NCI-H1092 treated with DMSO at 0.1 percent for 48 hours (cell line): ENCODE data around the gene ACOT11.

Experiments
- DNase-seq: peaks from one replicate; lab custom pipeline; 2025; lab: John Stamatoyannopoulos, UW

The ACOT11 gene

DNA sequence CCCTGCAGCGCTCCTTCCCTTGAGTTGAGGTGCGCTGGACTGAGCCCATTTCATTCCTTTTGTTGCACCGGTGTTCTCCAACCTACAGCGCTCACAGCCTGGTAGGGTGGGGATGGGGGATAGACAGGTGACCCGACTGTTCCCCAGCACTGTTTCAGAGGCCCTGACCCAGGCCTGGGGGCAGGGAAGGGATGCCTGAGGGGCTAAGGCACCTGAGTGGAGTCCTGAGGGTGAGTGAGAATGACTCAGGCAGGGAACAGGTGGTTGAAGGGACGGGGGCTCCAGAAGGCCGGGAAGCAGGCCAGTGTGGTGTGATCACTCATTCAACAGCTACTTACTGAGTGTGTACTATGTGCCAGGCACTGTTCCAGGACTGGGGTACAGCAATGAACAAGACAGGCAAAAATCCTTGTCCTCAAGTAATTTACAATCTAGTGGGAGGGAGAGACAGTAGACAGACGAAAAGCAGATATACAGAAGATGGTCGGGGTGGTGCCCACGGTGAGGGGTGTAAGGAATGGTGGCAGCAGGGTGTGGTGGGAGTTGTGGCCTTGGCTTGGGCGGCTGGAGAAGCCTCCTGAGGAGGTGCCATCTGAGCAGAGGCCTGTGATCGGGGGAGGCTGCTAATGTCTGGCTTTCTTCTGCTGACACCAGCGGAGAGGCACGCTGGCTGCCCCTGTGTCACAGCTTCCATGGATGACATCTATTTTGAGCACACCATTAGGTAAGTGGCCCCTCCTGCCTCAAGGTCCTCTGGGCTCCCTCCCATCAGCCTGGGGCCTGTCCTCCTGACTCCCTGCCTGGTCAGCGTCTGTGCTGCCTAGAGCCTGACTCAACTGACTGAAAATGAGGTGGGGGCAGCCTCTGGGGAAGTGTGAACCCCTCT lies 37.4 kb downstream of the ACOT11 start:
- DNase-seq = no peak

DNA sequence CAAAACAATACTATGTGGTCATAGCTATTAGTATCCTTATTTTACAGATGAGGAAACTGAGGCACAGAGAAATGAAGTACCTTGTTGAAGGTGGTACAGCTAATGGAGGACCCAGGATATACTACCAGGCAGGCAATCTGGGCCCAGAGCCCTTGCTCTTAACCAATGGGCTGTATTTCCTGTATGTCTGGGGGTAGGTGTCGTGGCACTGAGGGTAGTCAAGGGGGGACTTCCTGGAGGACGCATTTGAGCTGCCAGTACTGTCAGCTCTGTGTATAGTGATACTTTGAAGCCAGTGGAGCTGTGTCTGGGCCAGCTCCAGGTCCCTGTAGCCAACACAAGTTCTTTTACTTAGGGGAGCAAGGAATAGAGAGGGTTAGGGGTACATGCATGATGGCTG lies 40.3 kb downstream of the ACOT11 start:
- DNase-seq = no peak

DNA sequence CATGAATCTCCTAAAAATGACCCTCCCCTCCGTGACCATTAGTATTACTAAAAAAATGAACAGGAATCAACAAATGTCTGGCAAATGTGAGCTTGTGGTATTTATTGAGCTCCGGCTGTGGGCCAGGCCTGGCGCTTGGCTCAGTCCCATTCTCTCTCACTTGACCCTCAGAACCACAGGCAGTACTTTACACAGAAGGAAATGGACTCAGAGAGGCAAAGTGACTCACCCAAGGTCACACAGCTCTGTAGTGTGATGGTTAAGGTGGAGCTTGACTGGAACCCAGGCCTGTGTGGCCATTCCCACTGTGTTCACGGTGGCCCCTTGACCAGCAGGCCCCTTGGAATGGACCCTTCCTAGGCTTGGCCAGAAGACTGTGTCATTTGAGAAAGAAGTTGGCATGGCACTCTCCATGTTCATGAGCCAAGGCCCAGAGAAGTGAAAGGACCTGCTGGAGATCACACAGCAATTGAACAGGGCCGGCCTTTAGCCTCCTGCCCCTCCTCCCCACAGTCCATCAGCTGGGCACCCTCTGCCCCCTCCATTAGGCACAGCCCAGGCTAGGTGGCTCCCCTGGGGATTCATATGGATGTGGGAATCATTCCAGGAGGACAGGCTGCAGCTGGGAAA lies 43.2 kb downstream of the ACOT11 start:
- DNase-seq = no peak

DNA sequence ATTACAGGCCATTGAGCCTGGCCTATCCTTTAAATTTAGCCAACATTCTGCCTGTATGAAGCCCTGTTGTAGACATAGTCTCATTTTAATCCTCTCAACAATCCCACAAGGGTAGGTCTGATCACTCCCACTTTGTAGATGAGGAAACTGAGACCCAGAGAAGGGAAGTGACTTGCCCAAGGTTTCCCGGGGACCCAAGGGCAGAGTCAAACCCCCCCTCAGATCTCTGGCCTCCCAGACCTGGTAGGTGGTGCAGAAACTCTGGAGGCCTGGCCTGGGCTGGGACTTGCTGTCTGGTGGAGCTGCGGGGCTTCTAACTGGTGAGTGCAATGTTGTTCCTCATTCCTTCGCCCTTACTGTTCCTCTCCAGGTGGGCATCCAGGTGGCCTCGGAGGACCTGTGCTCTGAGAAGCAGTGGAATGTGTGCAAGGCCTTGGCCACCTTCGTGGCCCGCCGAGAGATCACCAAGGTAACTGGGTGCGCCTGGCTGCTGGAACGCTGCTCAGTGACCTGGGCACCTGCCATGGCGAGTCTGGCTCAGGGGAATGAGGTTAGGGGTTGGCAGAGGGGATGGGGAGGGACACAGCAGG lies 45.6 kb downstream of the ACOT11 start:
- no peak for DNase-seq

DNA sequence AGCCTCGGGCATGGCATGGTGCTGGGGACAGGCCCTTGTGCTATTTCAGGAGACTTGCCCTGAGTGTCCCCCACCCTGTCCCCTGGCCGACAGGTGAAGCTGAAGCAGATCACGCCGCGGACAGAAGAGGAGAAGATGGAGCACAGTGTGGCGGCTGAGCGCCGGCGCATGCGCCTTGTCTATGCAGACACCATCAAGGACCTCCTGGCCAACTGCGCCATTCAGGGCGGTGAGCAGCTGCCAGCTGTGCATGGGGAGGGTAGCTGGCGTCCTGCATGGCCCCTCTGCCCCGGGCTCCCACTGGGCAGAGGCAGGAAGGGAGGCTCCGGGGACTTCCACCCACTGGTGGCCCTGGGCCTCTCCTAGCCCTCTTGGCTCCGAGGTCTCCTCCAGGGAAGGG lies 46.4 kb downstream of the ACOT11 start:
- no peak for DNase-seq

DNA sequence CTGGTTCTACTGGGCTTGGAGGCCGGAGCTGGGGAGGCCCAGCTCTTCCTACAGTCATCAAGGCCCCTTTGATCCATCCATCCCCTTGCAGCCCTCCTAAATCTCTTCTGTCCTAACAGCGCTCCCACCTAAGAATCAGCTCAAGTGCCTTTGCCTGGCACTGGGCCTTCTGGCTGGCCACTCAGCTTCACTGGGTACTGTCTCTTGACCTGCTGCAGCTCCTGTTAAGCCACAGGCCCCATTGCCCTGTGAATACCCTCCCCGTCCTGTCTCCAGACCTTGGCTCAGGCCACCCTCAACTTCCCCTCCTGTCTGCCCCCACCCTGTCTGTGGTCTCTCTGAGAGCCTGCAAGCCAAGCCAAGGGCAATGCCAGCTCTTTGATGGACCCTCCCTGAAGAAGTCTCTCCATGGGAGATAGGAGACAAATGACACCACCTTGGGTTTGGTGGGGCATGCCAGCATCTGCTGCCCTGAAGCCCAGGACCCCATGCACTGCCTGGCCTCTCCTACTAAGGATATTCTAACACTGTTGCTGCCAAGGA lies 48.0 kb downstream of the ACOT11 start:
- no peak for DNase-seq

DNA sequence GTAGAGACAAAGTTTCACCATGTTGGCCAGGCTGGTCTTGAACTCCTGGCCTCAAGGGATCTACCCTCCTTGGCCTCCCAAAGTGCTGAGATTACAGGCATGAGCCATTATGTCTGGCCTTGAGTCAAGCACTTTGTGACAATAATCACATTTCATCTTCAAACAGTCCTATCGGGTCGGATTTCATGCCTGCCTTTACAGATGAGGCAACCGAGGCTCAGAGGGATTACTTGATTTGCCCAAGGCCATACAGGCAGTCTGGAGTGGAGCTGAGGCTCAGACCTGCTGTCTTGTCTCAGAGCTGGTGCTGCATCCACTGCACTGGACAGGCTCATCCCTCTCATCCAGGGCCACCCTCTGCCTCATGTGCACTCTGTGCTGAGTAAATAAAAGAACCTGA lies 48.7 kb downstream of the ACOT11 start:
- DNase-seq = no peak

DNA sequence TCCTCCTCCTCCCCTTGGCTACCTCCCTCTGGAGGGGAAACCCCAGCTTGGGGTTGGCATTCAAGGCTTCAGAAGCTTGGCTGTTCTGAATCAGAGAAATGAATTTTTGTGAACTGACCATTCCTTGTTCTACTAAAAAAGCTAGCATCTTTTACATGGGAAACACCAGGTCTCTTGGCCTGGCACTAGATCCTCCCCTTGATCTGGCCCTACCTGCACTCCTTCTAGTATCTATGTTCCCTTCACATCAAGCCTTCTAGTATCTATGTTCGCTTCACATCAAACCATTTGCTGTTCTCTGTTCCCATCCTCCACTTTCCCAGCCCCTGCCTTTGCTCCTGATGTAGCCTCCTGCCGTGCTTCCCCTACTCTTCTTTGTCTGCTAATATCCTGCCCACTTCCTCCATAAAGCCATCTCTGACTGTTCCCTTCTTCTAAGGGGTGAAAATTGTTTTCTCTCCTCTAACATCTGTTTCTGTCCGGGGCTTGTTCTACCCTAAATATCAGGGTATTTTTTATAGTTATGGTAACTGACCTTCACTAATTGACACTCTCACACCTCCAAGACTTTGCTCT lies 49.5 kb downstream of the ACOT11 start:
- DNase-seq = no peak

DNA sequence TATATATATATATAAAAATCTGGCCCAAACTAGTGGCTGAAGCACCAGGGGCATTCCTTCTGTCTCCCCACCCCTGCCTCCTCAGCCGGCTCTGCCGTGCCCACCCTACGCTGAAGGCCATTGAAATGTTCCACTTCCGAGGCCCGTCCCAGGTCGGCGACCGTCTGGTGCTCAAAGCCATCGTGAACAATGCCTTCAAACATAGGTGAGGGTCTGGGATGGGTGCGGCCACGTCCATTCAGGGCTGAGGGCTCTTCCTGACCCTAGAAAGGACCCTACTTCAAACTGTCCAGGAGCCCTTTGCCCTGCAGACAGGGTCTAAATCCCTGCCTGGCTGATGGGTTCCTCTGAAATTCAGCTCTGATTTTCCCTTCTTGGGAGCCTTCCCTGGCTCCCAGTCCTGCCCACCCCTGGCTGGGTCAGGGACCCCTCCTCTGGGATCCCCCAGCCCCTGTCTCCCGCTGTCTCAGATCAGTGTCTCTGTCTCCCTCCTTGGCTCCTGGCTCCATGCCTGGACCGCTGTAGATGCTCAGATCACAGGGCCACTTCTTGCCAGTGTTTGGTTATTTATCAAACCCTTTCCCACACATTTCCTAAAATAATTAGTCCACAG lies 51.3 kb downstream of the ACOT11 start:
- no peak for DNase-seq

DNA sequence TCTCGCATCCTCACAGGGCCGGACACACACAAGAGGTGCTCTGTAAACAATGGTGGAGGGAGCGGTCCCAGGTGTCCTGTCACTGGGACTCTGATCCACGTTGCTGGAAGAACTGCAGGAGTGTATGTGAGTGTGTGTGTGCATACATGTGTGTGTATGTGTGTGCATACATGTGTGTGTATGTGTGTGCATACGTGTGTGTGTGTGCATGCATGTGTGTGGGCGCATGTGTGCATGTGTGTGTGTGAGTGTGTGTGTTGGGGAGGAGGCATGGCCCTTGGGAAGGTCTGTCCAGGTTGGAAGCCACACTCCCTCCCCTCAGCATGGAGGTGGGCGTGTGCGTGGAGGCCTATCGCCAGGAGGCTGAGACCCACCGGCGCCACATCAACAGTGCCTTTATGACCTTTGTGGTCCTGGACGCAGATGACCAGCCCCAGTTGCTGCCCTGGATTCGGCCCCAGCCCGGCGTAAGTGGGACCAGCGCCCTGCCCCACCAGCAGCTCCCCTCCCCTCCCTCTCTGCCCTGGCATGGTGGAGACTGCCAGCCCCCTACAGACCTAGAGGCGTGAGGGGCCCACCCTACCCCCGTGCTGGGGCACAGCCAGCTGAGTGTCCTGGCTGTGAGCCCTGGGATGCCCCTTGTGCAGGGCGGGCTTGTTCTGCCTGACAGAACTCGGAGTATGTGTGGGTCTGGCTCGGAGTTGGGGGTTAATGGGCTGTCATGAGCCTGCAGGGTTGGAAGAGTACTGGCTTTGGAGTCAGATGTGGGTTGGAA lies 53.1 kb downstream of the ACOT11 start:
- DNase-seq = no peak

DNA sequence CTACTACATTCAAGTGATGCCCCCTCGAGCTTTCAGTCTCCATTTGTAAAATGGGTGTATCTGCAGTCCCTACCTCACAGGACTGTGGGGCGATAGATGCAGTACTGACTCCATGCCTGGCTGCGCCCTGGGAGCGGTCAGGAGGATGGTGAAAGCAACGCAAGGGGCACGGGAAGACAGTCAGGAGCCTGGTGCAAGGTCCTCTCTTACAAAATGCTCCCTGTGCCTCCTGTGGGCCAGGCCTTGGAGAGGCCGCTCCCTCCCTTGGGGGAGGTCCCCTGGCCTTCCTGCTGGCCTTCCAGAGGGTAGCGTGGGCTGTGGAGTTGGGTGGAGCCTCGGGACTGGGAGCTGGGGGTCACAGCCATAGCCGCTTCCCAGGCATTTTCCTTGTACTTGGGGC lies 53.7 kb downstream of the ACOT11 start:
- no peak for DNase-seq

DNA sequence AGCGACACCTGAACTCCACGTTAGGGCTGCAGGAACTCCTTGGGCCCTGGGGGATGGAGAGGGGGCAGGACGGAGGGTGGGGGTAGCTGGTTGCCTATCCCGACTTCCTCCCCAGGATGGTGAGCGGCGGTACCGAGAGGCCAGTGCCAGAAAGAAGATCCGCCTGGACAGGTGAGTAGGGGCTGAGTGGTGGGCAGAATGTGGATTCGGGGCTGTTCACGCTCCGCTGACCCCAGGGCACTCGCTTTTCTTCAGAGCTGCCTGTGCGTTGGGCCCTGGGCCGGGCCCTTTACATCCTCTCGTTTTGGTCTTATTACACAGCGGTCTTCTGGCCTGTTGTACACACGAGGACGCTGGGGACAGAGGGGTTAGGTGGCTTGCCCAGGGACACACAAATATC lies 54.5 kb downstream of the ACOT11 start:
- DNase-seq = no peak

DNA sequence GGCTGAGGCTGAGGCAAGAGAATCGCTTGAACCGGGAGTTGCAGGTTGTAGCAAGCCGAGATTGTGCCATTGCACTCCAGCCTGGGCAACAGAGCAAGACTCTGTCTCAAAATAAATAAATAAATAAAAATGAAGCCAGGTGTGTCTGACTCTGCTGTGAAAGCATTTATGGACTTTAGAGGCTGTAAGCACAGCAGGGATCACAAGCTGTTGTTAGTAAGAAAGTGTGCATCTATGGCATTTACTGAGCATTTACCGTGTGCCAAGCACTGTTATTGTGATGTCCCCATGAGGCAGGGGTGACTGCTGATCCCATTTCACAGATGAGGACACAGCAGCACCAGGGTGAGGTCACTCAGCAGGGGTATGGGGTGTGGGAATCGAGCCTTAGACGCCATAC lies 55.2 kb downstream of the ACOT11 start:
- no peak for DNase-seq

DNA sequence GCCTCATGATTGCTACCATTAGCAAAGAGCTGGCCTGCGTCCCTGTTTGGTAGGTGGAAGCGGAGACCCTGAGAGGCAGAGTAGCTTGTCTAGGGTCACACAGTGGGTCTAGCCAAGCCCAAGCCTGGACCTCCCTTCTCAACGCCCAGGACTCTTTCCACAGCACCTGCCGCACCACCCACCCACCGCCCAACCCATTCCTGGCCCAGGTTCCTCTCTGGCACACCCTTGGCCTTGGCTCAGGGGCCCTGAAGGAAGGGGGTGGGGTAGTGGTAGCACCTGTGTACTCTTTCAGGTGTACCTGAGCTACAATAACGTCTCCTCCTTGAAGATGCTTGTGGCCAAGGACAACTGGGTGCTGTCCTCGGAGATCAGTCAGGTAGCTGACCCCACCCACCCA lies 56.0 kb downstream of the ACOT11 start:
- no peak for DNase-seq

DNA sequence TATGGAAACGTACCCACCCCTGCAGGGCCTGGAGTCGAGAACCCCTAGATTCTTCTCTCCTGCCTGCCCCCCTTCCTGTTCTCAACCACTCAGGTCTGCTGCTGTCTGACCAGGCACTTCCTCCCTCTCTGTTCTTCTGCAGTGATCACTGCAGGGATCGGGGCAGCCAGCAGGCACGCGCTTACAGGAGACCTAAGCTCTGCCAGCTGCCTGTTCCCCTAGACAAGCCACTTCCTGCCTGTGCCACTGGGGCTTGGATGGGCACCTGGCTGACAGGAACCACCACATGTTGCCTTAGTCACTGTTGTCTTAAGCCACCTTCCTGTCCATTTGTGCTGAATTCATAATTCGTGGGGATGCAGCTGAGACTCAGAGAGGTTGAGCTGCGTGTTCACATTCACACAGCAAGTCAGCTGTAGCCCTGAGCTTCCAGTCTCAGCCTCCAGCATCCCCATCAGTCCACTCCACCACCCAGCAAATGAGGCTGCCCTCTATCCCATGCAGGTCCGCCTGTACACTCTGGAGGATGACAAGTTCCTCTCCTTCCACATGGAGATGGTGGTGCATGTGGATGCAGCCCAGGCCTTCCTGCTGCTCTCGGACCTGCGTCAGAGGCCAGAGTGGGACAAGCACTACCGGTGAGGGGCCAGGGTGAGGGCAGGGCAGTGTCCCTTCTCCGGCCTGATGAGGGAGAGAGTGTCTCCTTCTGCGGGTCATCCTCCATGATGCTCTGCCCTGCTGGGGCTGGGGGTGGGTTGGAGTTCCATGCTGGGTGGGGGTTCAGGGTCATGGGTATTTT lies 56.7 kb downstream of the ACOT11 start:
- no peak for DNase-seq

DNA sequence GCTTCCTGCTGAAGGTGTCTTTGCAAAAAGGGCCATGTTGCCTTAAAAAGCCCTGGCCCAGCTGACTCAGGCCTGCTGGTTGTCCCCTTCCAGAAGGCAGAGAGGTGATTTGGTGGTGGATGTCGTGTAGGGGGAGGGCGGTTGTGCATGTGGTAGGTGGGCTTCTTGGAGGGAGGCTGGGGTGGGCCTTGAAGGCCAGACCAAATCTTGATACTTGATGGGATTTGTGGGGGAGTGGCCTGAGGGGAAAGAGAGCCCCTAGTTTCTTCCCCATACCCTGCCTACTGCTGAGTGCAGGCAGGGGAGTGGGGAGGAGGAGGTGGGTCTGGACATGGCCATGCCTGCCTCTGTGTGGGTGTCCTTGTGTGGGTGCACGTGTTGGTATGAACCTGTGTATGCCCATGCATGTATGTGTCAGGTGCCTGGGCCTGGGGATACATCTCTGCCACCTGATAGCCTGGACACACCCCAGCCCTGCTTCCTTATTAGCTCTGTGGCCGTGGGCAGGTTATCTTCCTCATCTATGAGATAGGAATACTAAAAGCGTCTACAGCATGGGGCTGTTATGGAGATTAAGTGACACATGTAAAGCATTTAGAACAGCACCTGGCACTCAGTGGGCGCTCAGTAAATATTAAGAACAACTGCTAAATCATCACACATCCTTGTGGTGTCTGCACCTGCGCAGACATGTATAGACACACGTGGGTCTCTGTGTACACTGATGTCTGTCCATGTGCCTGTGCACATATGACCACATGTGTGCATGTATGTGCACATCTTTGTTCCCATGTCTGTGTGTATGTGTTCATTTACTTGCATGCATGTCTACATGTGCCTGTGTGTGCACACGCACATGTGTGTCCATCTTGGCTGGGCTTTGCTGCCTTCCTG lies 58.3 kb downstream of the ACOT11 start:
- no peak for DNase-seq

DNA sequence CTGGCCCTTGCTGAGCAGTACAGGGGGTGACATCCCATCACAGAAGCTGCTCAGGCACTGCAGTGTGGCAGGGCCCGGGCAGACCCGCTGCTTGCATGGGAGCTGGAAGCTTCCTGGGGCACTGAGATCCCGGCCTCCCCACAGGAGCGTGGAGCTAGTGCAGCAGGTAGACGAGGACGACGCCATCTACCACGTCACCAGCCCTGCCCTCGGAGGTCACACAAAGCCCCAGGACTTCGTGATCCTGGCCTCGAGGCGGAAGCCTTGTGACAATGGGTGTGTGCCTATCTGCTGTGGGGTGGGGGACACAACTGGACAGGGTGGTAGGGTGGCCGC lies 58.9 kb downstream of the ACOT11 start:
- DNase-seq = no peak

DNA sequence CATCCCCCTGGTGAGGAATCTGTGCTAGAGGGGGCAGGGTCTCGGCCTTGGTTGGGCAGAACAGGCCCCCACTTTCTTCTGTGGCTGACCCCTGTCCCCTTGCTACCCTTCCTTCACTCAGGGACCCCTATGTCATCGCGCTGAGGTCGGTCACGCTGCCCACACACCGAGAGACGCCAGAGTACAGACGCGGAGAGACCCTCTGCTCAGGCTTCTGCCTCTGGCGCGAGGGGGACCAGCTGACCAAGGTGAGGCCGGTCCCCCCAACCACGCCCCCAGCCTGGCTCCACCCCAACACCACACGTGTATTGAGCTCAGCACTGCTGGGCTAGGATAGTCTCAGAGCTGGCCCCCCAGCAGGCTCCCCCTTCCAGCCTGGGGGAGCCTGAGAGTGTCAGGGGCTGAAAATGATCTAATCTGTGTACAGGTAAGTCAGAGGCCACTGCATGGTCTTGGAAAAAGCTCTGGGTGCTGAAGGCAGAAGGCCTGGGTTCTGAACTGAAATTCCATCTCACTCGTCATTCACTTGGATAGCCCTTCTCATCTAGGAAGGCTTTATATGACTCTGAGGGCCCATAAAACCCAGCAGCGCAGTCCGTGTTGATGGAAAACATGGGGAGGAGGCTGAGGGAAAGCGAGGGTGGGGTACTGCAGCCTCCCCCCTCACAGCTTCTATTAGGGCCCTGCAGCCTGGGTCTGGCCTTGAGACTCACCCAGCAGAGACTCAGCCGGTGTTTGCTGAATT lies 60.0 kb downstream of the ACOT11 start:
- DNase-seq = no peak
